GM23338 (cell line): ENCODE measurements around the gene PCSK1. TPM values are rescaled to one million over a fixed set of nuclear protein-coding genes. Genes with fewer than 3 reads are reported as not detected.

Source experiments
- ATAC-seq: fragments of 200-7000 bp; cut with Tn5 transposase; 3 replicates; pipeline ENCODE4 v1.9.1; 2020
- DNase-seq: peaks from one replicate; pipeline ENCODE4 v3.0.0-alpha.2; 2015; ENCODE audit warnings: low spot score
- H2AFZ ChIP-seq: fragments of 200-600 bp; sonication (generic); 2 replicates; pipeline ENCODE4 v1.8.0; 2016; ENCODE audit warnings: antibody characterized with exemption, mild to moderate bottlenecking, moderate library complexity
- H3F3A ChIP-seq: fragments of 200-600 bp; sonication (generic); replicated peaks from 2 replicates; pipeline ENCODE4 v1.8.0; 2017; ENCODE audit warnings: antibody characterized with exemption, mixed run types, low read depth
- H3K27ac ChIP-seq: fragments of 200-600 bp; sonication (generic); 2 replicates; pipeline ENCODE4 v1.6.1; 2016; ENCODE audit warnings: low read depth
- H3K27me3 ChIP-seq: fragments of 200-600 bp; sonication (generic); 2 replicates; pipeline ENCODE4 v1.8.0; 2016; ENCODE audit warnings: mild to moderate bottlenecking, mixed run types, moderate library complexity; ENCODE audit not compliant: insufficient read depth
- H3K36me3 ChIP-seq: fragments of 200-600 bp; sonication (generic); 2 replicates; pipeline ENCODE4 v1.8.0; 2016; ENCODE audit warnings: mild to moderate bottlenecking; ENCODE audit not compliant: insufficient read depth
- H3K4me1 ChIP-seq: fragments of 200-600 bp; sonication (generic); 2 replicates; pipeline ENCODE4 v1.8.0; 2016; ENCODE audit warnings: mild to moderate bottlenecking, moderate library complexity; ENCODE audit not compliant: insufficient read depth
- H3K4me2 ChIP-seq: fragments of 200-600 bp; sonication (generic); 2 replicates; pipeline ENCODE4 v1.7.1; 2017; ENCODE audit warnings: mixed run types
- H3K4me3 ChIP-seq: fragments of 200-600 bp; sonication (generic); 2 replicates; pipeline ENCODE4 v1.6.1; 2016; ENCODE audit warnings: mixed run types
- H3K79me2 ChIP-seq: fragments of 200-600 bp; sonication (generic); replicated peaks from 2 replicates; pipeline ENCODE4 v1.8.0; 2017; ENCODE audit warnings: mild to moderate bottlenecking; ENCODE audit not compliant: insufficient read depth
- H3K9me2 ChIP-seq: fragments of 200-600 bp; sonication (generic); 2 replicates; pipeline ENCODE4 v1.8.0; 2017; ENCODE audit not compliant: insufficient read depth
- H4K20me1 ChIP-seq: fragments of 200-600 bp; sonication (generic); replicated peaks from 2 replicates; pipeline ENCODE4 v1.8.0; 2017; ENCODE audit warnings: mild to moderate bottlenecking; ENCODE audit not compliant: insufficient read depth
- H3K27ac Mint-ChIP-seq: 2 replicates; pipeline ENCODE4 v1.8.0; 2020; ENCODE audit warnings: inconsistent platforms, mild to moderate bottlenecking, moderate library complexity, mixed read lengths
- H3K27me3 Mint-ChIP-seq: 3 replicates; pipeline ENCODE4 v1.8.0; 2022; ENCODE audit warnings: low read depth, mild to moderate bottlenecking, moderate library complexity, mixed read lengths, inconsistent platforms; ENCODE audit not compliant: insufficient read depth, poor library complexity
- H3K36me3 Mint-ChIP-seq: 3 replicates; pipeline ENCODE4 v1.8.0; 2021; ENCODE audit warnings: low read depth, mild to moderate bottlenecking, inconsistent platforms, moderate library complexity, mixed read lengths
- H3K4me1 Mint-ChIP-seq: 3 replicates; pipeline ENCODE4 v1.8.0; 2020; ENCODE audit warnings: mild to moderate bottlenecking, inconsistent platforms, mixed read lengths
- H3K4me3 Mint-ChIP-seq: 3 replicates; pipeline ENCODE4 v1.8.0; 2021; ENCODE audit warnings: moderate library complexity, mild to moderate bottlenecking, inconsistent platforms, mixed read lengths
- H3K9me3 Mint-ChIP-seq: 3 replicates; pipeline ENCODE4 v1.8.0; 2020; ENCODE audit warnings: moderate library complexity, mild to moderate bottlenecking, inconsistent platforms, mixed read lengths
- EZH2 ChIP-seq: fragments of 200-600 bp; sonication (generic); IDR thresholded peaks from one replicate; pipeline ENCODE4 v1.8.0; 2017; ENCODE audit warnings: antibody characterized with exemption, mild to moderate bottlenecking, low read depth; ENCODE audit not compliant: unreplicated experiment
- EZH2phosphoT487 ChIP-seq: fragments of 200-600 bp; sonication (generic); IDR thresholded peaks from one replicate; pipeline ENCODE4 v1.8.1; 2018; ENCODE audit warnings: antibody characterized with exemption; ENCODE audit not compliant: unreplicated experiment
- JUNB ChIP-seq: IDR thresholded peaks from one replicate; pipeline ENCODE4 v1.6.1; 2016; ENCODE audit warnings: antibody characterized with exemption; ENCODE audit not compliant: unreplicated experiment
- polyA plus RNA-seq: library from polyadenylated mRNA; unstranded; fragments of >200 nt; fragmentation: Nextera tagmentation; extraction: Ambion mirVana; gene quantifications from 2 replicates; pipeline ENCODE4 v1.2.1, GENCODE V29; 2016
- total RNA-seq: library from RNA; depleted of rRNA; stranded (reverse); fragments of >200 nt; shearing (Covaris generic); gene quantifications from 2 replicates; pipeline ENCODE4 v1.2.3, GENCODE V29; 2014
- TF ChIP-seq, protein P1 (sequence below): IDR thresholded peaks from one replicate; pipeline ENCODE4 v1.6.1; 2018; ENCODE audit warnings: antibody characterized with exemption; ENCODE audit not compliant: unreplicated experiment
- TF ChIP-seq, protein P2 (sequence below): IDR thresholded peaks from 2 replicates; pipeline ENCODE4 v1.6.1; 2016; ENCODE audit warnings: antibody characterized with exemption
- TF ChIP-seq, protein P3 (sequence below), 2 experiments: fragments of 200-600 bp in 1 of 2; sonication (generic) in 1 of 2; conservative IDR thresholded peaks; 2 replicates each; pipeline versions ENCODE4 v1.5.1 to v1.6.1; 2016 to 2017; ENCODE audit warnings: antibody characterized with exemption in 2 of 2, low read depth in 2 of 2, mild to moderate bottlenecking in 2 of 2, moderate library complexity in 1 of 2
- TF ChIP-seq, protein P4 (sequence below): fragments of 250-450 bp; sonication (Bioruptor Pico); IDR thresholded peaks from 2 replicates; pipeline ENCODE4 v1.5.0; 2020; ENCODE audit warnings: mild to moderate bottlenecking, moderate library complexity

The PCSK1 gene
- total and polyA plus RNA-seq, 2 experiments from 2014 or later = 2.3 to 2.7 TPM

DNA sequence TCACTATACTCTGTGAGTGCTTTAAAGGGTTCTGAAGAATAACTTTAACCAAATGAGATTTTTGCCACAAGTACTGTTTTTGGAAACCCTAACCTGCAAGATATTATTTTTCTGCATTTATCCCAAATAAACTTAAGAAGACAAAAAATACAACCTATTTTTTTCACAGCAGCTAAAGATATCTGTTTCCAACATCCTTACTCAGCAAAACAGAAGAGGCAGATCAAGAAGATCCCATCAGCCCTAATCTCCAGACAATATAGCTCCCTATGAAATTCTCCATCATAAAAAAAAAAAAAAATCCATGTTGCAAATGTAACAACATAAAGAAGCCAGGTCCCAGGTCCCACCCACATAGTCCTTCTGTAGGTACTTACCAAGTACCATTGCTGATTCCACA lies 7.6 kb downstream of the PCSK1 start (continued):
- TF ChIP-seq, protein P1, sequence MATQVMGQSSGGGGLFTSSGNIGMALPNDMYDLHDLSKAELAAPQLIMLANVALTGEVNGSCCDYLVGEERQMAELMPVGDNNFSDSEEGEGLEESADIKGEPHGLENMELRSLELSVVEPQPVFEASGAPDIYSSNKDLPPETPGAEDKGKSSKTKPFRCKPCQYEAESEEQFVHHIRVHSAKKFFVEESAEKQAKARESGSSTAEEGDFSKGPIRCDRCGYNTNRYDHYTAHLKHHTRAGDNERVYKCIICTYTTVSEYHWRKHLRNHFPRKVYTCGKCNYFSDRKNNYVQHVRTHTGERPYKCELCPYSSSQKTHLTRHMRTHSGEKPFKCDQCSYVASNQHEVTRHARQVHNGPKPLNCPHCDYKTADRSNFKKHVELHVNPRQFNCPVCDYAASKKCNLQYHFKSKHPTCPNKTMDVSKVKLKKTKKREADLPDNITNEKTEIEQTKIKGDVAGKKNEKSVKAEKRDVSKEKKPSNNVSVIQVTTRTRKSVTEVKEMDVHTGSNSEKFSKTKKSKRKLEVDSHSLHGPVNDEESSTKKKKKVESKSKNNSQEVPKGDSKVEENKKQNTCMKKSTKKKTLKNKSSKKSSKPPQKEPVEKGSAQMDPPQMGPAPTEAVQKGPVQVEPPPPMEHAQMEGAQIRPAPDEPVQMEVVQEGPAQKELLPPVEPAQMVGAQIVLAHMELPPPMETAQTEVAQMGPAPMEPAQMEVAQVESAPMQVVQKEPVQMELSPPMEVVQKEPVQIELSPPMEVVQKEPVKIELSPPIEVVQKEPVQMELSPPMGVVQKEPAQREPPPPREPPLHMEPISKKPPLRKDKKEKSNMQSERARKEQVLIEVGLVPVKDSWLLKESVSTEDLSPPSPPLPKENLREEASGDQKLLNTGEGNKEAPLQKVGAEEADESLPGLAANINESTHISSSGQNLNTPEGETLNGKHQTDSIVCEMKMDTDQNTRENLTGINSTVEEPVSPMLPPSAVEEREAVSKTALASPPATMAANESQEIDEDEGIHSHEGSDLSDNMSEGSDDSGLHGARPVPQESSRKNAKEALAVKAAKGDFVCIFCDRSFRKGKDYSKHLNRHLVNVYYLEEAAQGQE = no peak
- TF ChIP-seq, protein P2, sequence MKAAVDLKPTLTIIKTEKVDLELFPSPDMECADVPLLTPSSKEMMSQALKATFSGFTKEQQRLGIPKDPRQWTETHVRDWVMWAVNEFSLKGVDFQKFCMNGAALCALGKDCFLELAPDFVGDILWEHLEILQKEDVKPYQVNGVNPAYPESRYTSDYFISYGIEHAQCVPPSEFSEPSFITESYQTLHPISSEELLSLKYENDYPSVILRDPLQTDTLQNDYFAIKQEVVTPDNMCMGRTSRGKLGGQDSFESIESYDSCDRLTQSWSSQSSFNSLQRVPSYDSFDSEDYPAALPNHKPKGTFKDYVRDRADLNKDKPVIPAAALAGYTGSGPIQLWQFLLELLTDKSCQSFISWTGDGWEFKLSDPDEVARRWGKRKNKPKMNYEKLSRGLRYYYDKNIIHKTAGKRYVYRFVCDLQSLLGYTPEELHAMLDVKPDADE = no peak

DNA sequence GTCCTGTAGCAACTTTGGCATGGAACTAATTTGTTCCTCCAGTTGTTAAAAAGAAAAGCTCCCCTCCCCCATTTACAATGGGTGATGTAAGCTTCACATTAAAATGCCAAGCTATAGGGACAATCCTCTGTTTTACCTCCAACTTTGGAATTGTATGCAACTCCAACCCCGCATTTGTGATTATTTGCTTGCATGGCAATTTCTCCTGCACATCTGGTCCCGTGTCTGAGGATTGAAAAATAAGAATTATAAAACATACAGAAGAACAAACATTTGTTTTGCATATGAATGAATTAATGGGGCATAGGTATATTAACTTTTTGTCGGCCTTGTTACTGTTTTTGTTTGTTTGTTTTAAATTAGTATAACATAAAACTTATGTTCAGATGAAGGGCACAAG lies 17.2 kb downstream of the PCSK1 start:
- DNase-seq = no peak
- H3K9me2 ChIP-seq = no peaks in the 10 kb centered on the region
- no peaks in the 10 kb centered on the region for H3K36me3 Mint-ChIP-seq
- no peaks in the 10 kb centered on the region for H3K27me3 ChIP-seq
- no peak overlapping the region for H3K4me3 Mint-ChIP-seq
- H4K20me1 ChIP-seq = no peaks in the 10 kb centered on the region
- H3K27ac Mint-ChIP-seq = no peak overlapping the region
- peaks cover 12% of the 10 kb centered on the region for H3K4me1 Mint-ChIP-seq
- no peak overlapping the region for H3K4me3 ChIP-seq
- H2AFZ ChIP-seq = no peak overlapping the region
- H3K4me1 ChIP-seq = peaks cover 10% of the 10 kb centered on the region
- no peak for ATAC-seq
- no peaks in the 10 kb centered on the region for H3K36me3 ChIP-seq
- no peaks in the 10 kb centered on the region for H3F3A ChIP-seq
- no peaks in the 10 kb centered on the region for H3K27me3 Mint-ChIP-seq
- H3K79me2 ChIP-seq = no peaks in the 10 kb centered on the region
- no peak overlapping the region for H3K4me2 ChIP-seq
- H3K27ac ChIP-seq = no peak overlapping the region
- no peaks in the 10 kb centered on the region for H3K9me3 Mint-ChIP-seq
- TF ChIP-seq, protein P2 = no peak
- TF ChIP-seq EZH2 (no peak), JUNB (no peak), EZH2phosphoT487 (no peak)
- TF ChIP-seq, protein P3, sequence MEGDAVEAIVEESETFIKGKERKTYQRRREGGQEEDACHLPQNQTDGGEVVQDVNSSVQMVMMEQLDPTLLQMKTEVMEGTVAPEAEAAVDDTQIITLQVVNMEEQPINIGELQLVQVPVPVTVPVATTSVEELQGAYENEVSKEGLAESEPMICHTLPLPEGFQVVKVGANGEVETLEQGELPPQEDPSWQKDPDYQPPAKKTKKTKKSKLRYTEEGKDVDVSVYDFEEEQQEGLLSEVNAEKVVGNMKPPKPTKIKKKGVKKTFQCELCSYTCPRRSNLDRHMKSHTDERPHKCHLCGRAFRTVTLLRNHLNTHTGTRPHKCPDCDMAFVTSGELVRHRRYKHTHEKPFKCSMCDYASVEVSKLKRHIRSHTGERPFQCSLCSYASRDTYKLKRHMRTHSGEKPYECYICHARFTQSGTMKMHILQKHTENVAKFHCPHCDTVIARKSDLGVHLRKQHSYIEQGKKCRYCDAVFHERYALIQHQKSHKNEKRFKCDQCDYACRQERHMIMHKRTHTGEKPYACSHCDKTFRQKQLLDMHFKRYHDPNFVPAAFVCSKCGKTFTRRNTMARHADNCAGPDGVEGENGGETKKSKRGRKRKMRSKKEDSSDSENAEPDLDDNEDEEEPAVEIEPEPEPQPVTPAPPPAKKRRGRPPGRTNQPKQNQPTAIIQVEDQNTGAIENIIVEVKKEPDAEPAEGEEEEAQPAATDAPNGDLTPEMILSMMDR (conservative IDR thresholded peaks at IDR 0.05; ENCODE audit: low read depth in 2 of 2) = no peak
- TF ChIP-seq, protein P4, sequence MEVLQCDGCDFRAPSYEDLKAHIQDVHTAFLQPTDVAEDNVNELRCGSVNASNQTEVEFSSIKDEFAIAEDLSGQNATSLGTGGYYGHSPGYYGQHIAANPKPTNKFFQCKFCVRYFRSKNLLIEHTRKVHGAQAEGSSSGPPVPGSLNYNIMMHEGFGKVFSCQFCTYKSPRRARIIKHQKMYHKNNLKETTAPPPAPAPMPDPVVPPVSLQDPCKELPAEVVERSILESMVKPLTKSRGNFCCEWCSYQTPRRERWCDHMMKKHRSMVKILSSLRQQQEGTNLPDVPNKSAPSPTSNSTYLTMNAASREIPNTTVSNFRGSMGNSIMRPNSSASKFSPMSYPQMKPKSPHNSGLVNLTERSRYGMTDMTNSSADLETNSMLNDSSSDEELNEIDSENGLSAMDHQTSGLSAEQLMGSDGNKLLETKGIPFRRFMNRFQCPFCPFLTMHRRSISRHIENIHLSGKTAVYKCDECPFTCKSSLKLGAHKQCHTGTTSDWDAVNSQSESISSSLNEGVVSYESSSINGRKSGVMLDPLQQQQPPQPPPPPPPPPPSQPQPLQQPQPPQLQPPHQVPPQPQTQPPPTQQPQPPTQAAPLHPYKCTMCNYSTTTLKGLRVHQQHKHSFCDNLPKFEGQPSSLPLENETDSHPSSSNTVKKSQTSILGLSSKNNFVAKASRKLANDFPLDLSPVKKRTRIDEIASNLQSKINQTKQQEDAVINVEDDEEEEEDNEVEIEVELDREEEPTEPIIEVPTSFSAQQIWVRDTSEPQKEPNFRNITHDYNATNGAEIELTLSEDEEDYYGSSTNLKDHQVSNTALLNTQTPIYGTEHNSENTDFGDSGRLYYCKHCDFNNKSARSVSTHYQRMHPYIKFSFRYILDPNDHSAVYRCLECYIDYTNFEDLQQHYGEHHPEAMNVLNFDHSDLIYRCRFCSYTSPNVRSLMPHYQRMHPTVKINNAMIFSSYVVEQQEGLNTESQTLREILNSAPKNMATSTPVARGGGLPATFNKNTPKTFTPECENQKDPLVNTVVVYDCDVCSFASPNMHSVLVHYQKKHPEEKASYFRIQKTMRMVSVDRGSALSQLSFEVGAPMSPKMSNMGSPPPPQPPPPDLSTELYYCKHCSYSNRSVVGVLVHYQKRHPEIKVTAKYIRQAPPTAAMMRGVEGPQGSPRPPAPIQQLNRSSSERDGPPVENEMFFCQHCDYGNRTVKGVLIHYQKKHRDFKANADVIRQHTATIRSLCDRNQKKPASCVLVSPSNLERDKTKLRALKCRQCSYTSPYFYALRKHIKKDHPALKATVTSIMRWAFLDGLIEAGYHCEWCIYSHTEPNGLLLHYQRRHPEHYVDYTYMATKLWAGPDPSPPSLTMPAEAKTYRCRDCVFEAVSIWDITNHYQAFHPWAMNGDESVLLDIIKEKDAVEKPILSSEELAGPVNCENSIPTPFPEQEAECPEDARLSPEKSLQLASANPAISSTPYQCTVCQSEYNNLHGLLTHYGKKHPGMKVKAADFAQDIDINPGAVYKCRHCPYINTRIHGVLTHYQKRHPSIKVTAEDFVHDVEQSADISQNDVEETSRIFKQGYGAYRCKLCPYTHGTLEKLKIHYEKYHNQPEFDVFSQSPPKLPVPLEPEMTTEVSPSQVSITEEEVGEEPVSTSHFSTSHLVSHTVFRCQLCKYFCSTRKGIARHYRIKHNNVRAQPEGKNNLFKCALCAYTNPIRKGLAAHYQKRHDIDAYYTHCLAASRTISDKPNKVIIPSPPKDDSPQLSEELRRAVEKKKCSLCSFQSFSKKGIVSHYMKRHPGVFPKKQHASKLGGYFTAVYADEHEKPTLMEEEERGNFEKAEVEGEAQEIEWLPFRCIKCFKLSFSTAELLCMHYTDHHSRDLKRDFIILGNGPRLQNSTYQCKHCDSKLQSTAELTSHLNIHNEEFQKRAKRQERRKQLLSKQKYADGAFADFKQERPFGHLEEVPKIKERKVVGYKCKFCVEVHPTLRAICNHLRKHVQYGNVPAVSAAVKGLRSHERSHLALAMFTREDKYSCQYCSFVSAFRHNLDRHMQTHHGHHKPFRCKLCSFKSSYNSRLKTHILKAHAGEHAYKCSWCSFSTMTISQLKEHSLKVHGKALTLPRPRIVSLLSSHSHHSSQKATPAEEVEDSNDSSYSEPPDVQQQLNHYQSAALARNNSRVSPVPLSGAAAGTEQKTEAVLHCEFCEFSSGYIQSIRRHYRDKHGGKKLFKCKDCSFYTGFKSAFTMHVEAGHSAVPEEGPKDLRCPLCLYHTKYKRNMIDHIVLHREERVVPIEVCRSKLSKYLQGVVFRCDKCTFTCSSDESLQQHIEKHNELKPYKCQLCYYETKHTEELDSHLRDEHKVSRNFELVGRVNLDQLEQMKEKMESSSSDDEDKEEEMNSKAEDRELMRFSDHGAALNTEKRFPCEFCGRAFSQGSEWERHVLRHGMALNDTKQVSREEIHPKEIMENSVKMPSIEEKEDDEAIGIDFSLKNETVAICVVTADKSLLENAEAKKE (CRISPR knock-in tag) = no peak
